K562 (cell line): ENCODE data around the gene SFXN3. TPM values are rescaled to one million over a fixed set of nuclear protein-coding genes. Genes with fewer than 3 reads are reported as not detected.
A peak's percentile ranks its signal among the peaks of the same experiment; 100 is the strongest.

Experiments
- BRCA1 ChIP-seq, 2 experiments: fragments of 450-650 bp in 1 of 2; sonication (generic) in 1 of 2; formaldehyde crosslinking in 1 of 2; IDR thresholded peaks; 2 replicates each; pipeline versions ENCODE4 v1.5.0 to v1.6.1; 2017 to 2020; ENCODE audit warnings: mild to moderate bottlenecking in 1 of 2, missing genetic modification reagents in 1 of 2
- CBX3 ChIP-seq, 2 experiments: IDR thresholded peaks; 1 replicate in 1 of 2; 2 replicates in 1 of 2; pipeline ENCODE4 v1.6.1; 2012; ENCODE audit warnings: inconsistent platforms in 2 of 2, low read length in 2 of 2, borderline replicate concordance in 1 of 2, control low read depth in 1 of 2
- CTCFL ChIP-seq: IDR thresholded peaks from 2 replicates; pipeline ENCODE4 v1.6.1; 2011; ENCODE audit warnings: borderline replicate concordance, low read depth, mild to moderate bottlenecking, moderate library complexity, low read length; ENCODE audit not compliant: insufficient read depth, poor library complexity, severe bottlenecking
- GABPA ChIP-seq: fragments of 200-800 bp; sonication (Bioruptor generic); conservative IDR thresholded peaks from 2 replicates; pipeline ENCODE4 v1.6.1; 2016; ENCODE audit warnings: low read depth, missing genetic modification characterization, missing compliant biosample characterization
- MAFF ChIP-seq: IDR thresholded peaks from 2 replicates; pipeline ENCODE4 v1.6.1; 2012; ENCODE audit warnings: low read length, improper control_type of control experiment
- POLR2AphosphoS5 ChIP-seq: IDR thresholded peaks from 2 replicates; pipeline ENCODE4 v1.6.1; 2011; ENCODE audit warnings: mild to moderate bottlenecking, low read depth, low read length, moderate library complexity; ENCODE audit not compliant: control insufficient read depth, insufficient read depth
- REST ChIP-seq, 2 experiments: fragments of 450-650 bp; formaldehyde crosslinking in 1 of 2; IDR thresholded peaks; 2 replicates each; pipeline versions ENCODE4 v1.4.0 to v1.6.1; 2014 to 2020; ENCODE audit warnings: mild to moderate bottlenecking in 2 of 2, borderline replicate concordance in 1 of 2, low read depth in 1 of 2
- THAP12 ChIP-seq: fragments of 250-450 bp; sonication (Bioruptor Pico); IDR thresholded peaks from 2 replicates; pipeline ENCODE4 v1.9.0; 2021; ENCODE audit warnings: mild to moderate bottlenecking, inconsistent platforms
- WHSC1 ChIP-seq: IDR thresholded peaks from one replicate; pipeline ENCODE4 v1.6.1; 2012; ENCODE audit warnings: low read length, control low read depth, inconsistent platforms
- ZNF699 ChIP-seq: fragments of 250-450 bp; sonication (Bioruptor Pico); IDR thresholded peaks from 2 replicates; pipeline ENCODE4 v1.8.0; 2021; ENCODE audit warnings: mild to moderate bottlenecking, moderate library complexity; ENCODE audit not compliant: insufficient replicate concordance
- ZNF77 ChIP-seq: fragments of 250-450 bp; sonication (Bioruptor Pico); IDR thresholded peaks from 2 replicates; pipeline ENCODE4 v1.5.0; 2020
- ZZZ3 ChIP-seq: fragments of 450-650 bp; IDR thresholded peaks from 2 replicates; pipeline ENCODE4 v1.6.1; 2016; ENCODE audit warnings: antibody characterized with exemption, mild to moderate bottlenecking, moderate library complexity
- polyA plus RNA-seq, 8 experiments: library from polyadenylated mRNA; depleted of rRNA in 4 of 8; stranded (reverse) in 5 of 8; unstranded in 3 of 8; fragments of >200 nt; fragmentation: Nextera tagmentation in 2 of 8; fragmentation: Illumina TruSeq in 1 of 8; extraction: Ambion mirVana in 2 of 8; extraction: Trizol in 1 of 8; gene quantifications; 2 replicates each; pipeline versions ENCODE4 v1.2.1 to v1.2.3, GENCODE V29; 2011 to 2014; ENCODE audit warnings: inconsistent platforms in 1 of 8, missing spikeins in 1 of 8
- total RNA-seq, 7 experiments: library from RNA; depleted of rRNA in 6 of 7; stranded (reverse); fragments of >200 nt in 6 of 7; fragmentation: Illumina TruSeq in 2 of 7; extraction: Trizol in 2 of 7; gene quantifications; 2 replicates each; pipeline versions ENCODE4 v1.2.1 to v1.2.3, GENCODE V29; 2011 to 2021; ENCODE audit warnings: low replicate concordance in 1 of 7

SFXN3 gene
- total and polyA plus RNA-seq, 9 of the 15 experiments (the other 6 are each of a cell fraction or from before 2014, with no cell fraction given), result 0.24 to 4.6 (median 0.86) TPM

- TF ChIP-seq CBX3 (IDR thresholded peaks at IDR 0.05; ENCODE audit: borderline replicate concordance in 1 of 2, low read length in 2 of 2), result 0 out of 3 replicates have a peak, but pooled peaks of 1 of the 2 experiments have one; percentile 9
- no peak for TF ChIP-seq ZNF699
- TF ChIP-seq REST (IDR thresholded peaks at IDR 0.05; ENCODE audit: borderline replicate concordance), result peak; percentile 79; the same call in 1 of the 2 replicates
- no peak for TF ChIP-seq REST (CRISPR knock-in tag; IDR thresholded peaks at IDR 0.05; ENCODE audit: low read depth)
- TF ChIP-seq THAP12 (CRISPR knock-in tag), result no peak
- peak; percentile 61 for TF ChIP-seq CTCFL
- TF ChIP-seq POLR2AphosphoS5, result 0 out of 2 replicates have a peak, but pooled peaks have one; percentile 17
- peak; percentile 44; the same call in 1 of the 2 replicates for TF ChIP-seq MAFF
- no peak for TF ChIP-seq ZNF77 (CRISPR knock-in tag)
- no peak for TF ChIP-seq WHSC1
- TF ChIP-seq ZZZ3, result 0 out of 2 replicates have a peak, but pooled peaks have one; percentile 35
- TF ChIP-seq BRCA1 (IDR thresholded peaks at IDR 0.05), result no peak
- TF ChIP-seq BRCA1 (CRISPR knock-in tag; IDR thresholded peaks at IDR 0.05), result no peak
- TF ChIP-seq GABPA (tag), result peak; percentile 57
Measured at GRCh38 chr10:101060036-101060950, 29.3 kb downstream of the SFXN3 start (continued).
